IPS-18a (cell line): ENCODE measurements around the gene HMOX1.
"Not testable (repeated sequence)": the region's sequence is repeated elsewhere in the genome, so short reads cannot be mapped to it uniquely, and the experiment has no call there.

Source experiments
- H3K27ac ChIP-seq: one replicate; pipeline ENCODE4 v1.5.1; 2013; ENCODE audit warnings: low read length
- H3K27me3 ChIP-seq: one replicate; pipeline ENCODE4 v1.6.1; 2013; ENCODE audit warnings: mild to moderate bottlenecking, low read length; ENCODE audit not compliant: control insufficient read depth, insufficient read depth
- H3K36me3 ChIP-seq: one replicate; pipeline ENCODE4 v1.6.1; 2013; ENCODE audit warnings: low read depth, low read length; ENCODE audit not compliant: control insufficient read depth
- H3K4me1 ChIP-seq: one replicate; pipeline ENCODE4 v1.6.1; 2013; ENCODE audit warnings: low read depth, low read length; ENCODE audit not compliant: control insufficient read depth
- H3K4me3 ChIP-seq: one replicate; pipeline ENCODE4 v1.5.1; 2013; ENCODE audit warnings: low read length
- H3K9ac ChIP-seq: one replicate; pipeline ENCODE4 v1.6.1; 2013; ENCODE audit warnings: mild to moderate bottlenecking, low read length, moderate library complexity
- H3K9me3 ChIP-seq: one replicate; pipeline ENCODE4 v1.6.1; 2013; ENCODE audit warnings: low read depth, low read length; ENCODE audit not compliant: control insufficient read depth

HMOX1 gene

DNA sequence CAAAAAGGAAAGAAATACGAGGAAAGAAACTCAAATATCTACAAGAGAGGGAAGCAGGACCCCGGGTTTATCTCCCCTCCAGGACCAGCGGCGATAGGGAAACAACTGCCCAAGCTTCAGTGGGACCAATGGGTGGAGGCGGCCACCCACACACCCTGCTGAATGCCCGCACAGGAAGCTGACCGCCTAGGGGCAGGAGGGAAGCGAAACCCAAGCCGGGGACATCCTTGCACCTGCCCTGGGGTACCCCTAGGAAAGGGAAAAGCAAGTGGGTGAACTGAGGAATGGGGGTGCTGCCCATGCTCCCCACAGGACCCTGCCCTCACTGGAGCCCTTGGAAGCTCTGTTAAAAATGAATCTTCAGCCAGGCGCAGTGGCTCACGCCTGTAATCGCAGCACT, 27.6 kb upstream of the HMOX1 start:
- Histone ChIP-seq H3K27me3 (peaks cover 11% of the 10 kb centered on the region), H3K36me3 (no peaks in the 10 kb centered on the region), H3K9me3 (no peaks in the 10 kb centered on the region), H3K4me1 (peaks cover 4% of the 10 kb centered on the region), H3K9ac (no peak overlapping the region), H3K27ac (no peak overlapping the region), H3K4me3 (no peak overlapping the region)

DNA sequence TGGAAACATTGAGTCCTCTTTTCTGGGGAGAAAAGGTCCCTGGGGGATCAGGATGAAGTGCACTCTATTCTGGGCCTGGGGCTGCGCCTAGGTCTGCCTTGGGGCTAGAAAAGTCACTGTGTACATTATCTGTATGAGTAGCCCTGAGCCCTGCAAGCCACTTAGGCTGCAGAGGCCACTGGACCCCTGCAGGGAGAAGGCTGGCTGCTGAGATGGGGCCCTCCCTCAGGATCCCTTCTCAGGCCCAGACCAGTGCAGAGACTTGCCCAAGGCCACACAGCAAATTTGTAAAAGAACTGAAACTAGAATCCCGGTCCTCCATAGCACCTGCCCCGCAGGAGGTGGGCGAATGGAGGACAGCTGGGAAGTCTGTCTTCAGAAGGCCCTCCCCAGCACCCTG, 26.8 kb upstream of the HMOX1 start:
- Histone ChIP-seq H3K9me3 (no peaks in the 10 kb centered on the region), H3K27me3 (peaks cover 11% of the 10 kb centered on the region), H3K4me3 (no peak overlapping the region), H3K36me3 (no peaks in the 10 kb centered on the region), H3K9ac (no peak overlapping the region), H3K27ac (no peak overlapping the region), H3K4me1 (peaks cover 4% of the 10 kb centered on the region)

DNA sequence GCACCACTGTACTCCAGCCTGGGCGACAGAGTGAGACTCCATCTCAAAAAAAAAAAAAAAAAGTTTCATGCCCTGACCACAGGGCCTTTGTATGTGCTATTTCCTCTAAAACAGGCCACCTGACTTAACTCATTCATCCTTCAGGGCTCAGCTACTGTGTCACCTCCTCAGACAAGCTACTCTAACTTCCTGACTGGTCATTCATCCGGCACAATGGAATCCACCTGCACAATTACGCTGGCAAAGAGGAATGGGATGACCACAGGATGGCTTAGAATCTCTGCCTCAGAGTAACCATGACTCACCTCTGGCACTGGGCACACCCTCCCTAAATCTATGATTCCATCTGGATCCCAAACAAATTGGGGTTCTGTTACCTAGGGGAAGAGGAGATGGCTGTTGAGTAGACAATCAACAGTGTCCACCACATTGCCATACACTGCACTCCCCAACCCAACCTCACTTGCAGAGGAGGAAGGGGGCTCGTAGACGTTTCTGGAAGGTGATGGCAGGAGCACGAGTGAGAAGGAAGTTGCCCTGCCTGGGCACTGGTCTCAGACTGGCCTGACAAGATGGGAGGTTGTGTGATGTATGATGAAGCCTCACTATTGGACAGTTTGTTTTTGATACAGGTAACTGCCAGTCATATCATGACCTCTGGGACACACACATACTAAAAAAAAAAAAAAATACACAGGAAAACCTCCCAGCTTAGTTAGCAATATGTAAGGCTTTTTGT, 22.8 kb upstream of the HMOX1 start:
- H3K4me1 ChIP-seq, result no peaks in the 10 kb centered on the region

DNA sequence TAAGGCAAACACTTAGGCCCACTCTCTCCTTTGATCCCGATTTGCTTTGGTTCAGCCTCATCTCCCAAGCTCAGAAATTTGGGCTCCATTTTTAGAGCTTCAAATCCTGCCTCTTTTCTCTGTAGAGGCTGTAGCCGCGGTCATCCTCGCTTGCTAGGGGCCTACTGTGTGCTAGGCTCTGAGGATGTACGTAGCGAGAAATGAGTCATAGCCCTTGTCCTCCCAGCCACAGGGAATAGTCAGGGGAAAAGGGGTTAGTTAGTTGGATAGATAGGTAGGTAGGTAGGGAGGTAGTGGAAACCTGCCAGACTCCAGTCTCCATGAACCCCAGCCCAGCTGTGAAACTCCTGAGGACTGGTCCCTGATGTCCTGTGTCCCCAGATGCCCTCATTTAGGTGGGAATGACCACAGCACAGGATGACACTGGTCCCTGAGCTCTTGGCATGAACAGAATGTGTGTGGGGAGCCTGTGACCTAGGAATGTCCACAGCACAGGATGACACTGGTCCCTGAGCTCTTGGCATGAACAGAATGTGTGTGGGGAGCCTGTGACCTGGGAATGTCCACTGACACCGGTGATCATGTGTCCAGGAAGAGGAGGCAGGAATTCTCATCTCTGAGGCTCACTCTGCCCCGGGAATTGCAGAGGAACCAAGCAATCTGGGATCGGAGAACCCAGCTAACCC, 21.4 kb upstream of the HMOX1 start:
- Histone ChIP-seq H3K36me3 (no peaks in the 10 kb centered on the region), H3K9me3 (no peaks in the 10 kb centered on the region), H3K4me3 (no peak overlapping the region), H3K27me3 (no peaks in the 10 kb centered on the region), H3K27ac (no peak overlapping the region), H3K9ac (no peak overlapping the region), H3K4me1 (no peaks in the 10 kb centered on the region)

More for the DNA sequence above, 22.8 kb upstream of the HMOX1 start:
- Histone ChIP-seq H3K27ac (no peak overlapping the region), H3K9me3 (no peaks in the 10 kb centered on the region), H3K27me3 (no peaks in the 10 kb centered on the region), H3K4me3 (no peak overlapping the region), H3K9ac (no peak overlapping the region), H3K36me3 (no peaks in the 10 kb centered on the region)

DNA sequence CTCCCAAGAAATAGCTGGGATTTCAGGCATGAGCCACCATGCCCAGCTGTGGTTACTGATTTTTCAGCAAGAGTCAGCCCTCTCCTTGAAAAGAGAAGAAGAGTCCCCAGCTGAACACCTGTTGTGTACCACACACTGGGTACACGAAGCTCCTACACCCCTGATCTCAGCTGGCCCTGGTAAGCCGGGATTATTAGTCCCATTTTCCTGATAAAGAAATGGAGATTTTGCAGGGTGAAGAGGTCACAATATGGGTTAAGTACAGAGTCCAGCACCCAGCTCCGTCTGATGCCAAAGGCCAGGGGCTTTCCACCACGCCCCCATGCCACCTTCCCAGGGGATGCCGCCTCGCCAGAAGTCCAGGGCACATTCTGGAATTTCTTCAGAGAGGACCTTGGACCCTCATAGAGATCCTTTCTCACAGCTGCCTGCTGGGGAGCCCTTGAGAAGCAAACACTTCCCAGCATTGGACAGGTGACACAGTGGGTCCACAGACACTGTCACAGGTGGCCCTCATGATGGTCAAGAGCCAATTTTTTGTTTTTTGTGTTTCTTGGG, 19.8 kb upstream of the HMOX1 start:
- Histone ChIP-seq H3K36me3 (no peaks in the 10 kb centered on the region), H3K4me1 (no peaks in the 10 kb centered on the region), H3K27me3 (no peaks in the 10 kb centered on the region), H3K9ac (no peak overlapping the region), H3K9me3 (no peaks in the 10 kb centered on the region), H3K27ac (no peak overlapping the region), H3K4me3 (no peak overlapping the region)

DNA sequence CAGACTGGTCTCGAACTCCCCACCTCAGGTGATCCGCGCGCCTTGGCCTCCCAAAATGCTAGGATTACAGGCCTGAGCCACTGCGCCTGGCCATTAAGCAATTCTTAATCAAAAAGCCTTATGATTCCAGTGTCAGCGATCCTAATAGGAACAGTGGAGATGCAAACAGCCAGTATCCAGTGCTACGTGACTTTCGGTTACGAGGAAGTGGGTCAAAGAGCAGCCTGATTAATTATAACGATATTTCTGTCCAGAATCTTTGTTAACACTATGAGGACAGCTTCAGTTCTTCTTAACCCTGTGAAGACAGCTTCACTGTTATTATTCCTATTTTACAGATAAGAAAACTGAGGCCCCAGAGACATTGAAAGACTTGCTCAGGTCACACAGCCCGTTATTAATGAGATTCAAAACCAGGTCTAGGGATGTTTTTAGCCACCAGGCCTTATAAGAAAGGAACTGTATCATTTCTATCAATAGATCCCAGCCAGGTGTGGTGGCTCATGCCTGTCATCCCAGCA, 17.3 kb upstream of the HMOX1 start:
- Histone ChIP-seq H3K4me1 (no peaks in the 10 kb centered on the region), H3K4me3 (no peak overlapping the region), H3K9me3 (no peaks in the 10 kb centered on the region), H3K9ac (no peak overlapping the region), H3K36me3 (no peaks in the 10 kb centered on the region), H3K27me3 (no peaks in the 10 kb centered on the region), H3K27ac (no peak overlapping the region)

DNA sequence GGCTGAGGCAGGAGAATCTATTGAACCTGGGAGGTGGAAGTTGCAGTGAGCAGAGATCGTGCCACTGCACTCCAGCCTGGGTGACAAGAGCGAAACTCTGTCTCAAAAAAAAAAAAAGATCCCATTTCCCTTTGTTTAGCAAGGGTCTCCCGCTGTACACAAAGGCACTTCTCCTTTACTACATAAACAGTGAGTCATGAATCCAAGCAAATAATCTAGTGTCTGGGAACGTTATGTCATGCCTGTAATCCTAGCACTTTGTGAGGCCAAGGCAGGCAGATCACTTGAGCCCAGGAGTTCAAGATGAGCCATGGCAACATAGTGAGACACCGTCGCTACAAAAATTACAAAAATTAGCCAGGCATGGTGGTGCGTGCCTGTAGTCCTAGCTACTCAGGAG, 16.7 kb upstream of the HMOX1 start:
- H3K9me3 ChIP-seq, H3K27me3 ChIP-seq, H3K9ac ChIP-seq, H3K4me1 ChIP-seq, H3K4me3 ChIP-seq, H3K27ac ChIP-seq, H3K36me3 ChIP-seq: not testable (repeated sequence)

DNA sequence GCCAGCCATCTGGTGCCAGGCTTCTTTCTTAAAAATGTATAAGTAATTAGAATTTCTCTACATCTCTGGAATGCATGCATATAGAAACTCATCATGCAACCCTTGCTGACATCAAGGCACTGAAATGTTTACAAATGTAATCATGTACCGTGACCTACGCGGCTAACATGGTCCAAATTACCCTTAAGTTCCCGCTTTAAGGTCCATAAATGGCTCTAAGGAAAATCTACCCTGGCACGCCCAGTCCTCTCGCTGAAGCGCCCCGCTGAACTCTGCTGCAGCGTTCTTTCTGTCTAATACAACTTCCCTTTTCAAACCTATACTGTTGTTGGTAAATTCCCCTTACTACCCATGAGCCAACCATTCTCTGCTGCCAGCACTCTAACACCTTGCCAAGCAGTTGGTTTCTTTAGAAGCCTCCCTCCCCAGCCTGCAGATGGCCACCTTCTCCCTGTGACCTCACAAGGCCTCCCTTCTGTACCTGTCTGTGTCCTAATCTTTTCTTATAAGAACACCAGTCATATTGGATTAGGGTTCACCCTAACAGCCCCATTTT, 13.5 kb upstream of the HMOX1 start:
- no peak overlapping the region for H3K4me3 ChIP-seq
- no peaks in the 10 kb centered on the region for H3K36me3 ChIP-seq
- H3K4me1 ChIP-seq, result peaks cover 6% of the 10 kb centered on the region
- no peak overlapping the region for H3K27ac ChIP-seq
- no peak overlapping the region for H3K9ac ChIP-seq
- no peaks in the 10 kb centered on the region for H3K27me3 ChIP-seq
- H3K9me3 ChIP-seq, result no peaks in the 10 kb centered on the region

DNA sequence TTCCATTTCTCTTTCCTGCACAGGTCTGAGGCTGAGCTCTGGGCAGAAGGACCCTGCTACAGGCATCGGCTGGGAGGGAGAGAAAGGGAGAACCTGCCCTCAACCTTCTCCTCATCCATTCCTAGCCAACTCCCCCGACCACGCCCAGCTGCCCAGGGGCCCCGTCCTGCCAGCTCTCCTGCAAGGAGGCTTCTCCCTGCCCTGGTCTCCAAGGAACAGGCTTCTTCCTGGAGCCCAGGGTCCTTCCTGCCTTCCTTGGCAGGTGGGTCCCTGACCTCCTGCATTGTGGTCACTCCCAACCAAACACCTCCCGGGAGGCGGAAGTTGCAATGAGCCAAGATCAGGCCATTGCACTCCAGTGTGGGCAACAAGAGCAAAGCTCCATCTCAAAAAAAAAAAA, 12.5 kb upstream of the HMOX1 start:
- peaks cover 6% of the 10 kb centered on the region for H3K4me1 ChIP-seq

DNA sequence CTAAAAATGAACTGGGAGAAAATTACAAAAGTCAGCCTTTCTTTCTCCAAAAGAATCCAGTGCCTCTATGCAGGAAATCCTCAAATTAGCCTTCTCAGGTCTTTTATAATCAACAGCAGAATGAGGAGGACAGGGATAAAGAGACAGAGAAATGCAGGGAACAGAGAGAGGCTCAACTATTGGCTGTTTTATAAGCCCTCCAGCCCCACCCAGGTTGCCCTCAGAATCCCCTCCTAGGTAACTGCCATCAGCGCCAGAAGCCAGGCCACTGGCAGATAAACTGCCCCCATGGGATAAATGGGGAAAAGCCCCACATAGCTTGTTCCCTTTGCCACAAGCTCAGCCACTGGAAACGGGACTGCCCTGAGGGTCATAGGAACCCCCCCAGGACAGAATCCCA, 10.9 kb upstream of the HMOX1 start:
- H3K9me3 ChIP-seq, result no peaks in the 10 kb centered on the region
- H3K36me3 ChIP-seq, result no peaks in the 10 kb centered on the region
- no peaks in the 10 kb centered on the region for H3K27me3 ChIP-seq
- H3K4me1 ChIP-seq, result peaks cover 6% of the 10 kb centered on the region
- no peak overlapping the region for H3K4me3 ChIP-seq
- no peak overlapping the region for H3K9ac ChIP-seq
- H3K27ac ChIP-seq, result no peak overlapping the region

More for the DNA sequence above, 12.5 kb upstream of the HMOX1 start:
- no peak overlapping the region for H3K4me3 ChIP-seq
- H3K27me3 ChIP-seq, result no peaks in the 10 kb centered on the region
- H3K9ac ChIP-seq, result no peak overlapping the region
- H3K36me3 ChIP-seq, result no peaks in the 10 kb centered on the region
- H3K27ac ChIP-seq, result no peak overlapping the region
- H3K9me3 ChIP-seq, result no peaks in the 10 kb centered on the region

DNA sequence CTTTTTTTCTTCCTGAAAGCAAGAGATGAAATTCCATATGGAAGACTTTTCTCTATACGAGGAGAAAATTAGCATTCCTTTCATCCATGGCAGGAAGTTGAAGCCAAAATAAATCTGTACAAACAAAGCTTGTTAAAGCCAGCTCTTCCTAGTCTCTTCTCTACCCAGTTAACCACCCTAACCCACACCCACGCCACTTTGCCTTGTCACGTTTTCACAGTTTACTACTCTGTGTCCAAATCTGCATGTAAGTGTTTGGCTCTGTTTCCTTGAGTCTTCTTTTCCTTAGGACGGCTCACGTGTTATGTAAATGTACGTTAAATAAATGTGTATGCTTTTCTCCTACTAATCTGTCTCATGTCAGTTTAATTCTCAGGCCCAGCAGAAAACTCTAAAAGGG, 7.1 kb upstream of the HMOX1 start:
- Histone ChIP-seq H3K4me1 (peaks cover 30% of the 10 kb centered on the region), H3K9me3 (no peaks in the 10 kb centered on the region), H3K9ac (no peak overlapping the region), H3K36me3 (no peaks in the 10 kb centered on the region), H3K27me3 (no peaks in the 10 kb centered on the region), H3K27ac (no peak overlapping the region), H3K4me3 (no peak overlapping the region)
